Testis (tissue), 2 donors: ENCODE results near the gene AGFG2.

ENCODE experiments used
- POLR2A ChIP-seq: fragments of 450-650 bp; IDR thresholded peaks from one replicate; pipeline ENCODE4 v1.6.1; 2017; ENCODE audit warnings: antibody characterized with exemption, mild to moderate bottlenecking, moderate library complexity
- TF ChIP-seq, protein P1 (sequence below), 3 experiments: fragments of 450-650 bp in 2 of 3; fragments of 200-600 bp in 1 of 3; sonication (generic) in 1 of 3; IDR thresholded peaks; one replicate each; pipeline ENCODE4 v1.5.1; 2016 to 2019; ENCODE audit warnings: antibody characterized with exemption in 3 of 3, mild to moderate bottlenecking in 2 of 3, moderate library complexity in 1 of 3

DNA sequence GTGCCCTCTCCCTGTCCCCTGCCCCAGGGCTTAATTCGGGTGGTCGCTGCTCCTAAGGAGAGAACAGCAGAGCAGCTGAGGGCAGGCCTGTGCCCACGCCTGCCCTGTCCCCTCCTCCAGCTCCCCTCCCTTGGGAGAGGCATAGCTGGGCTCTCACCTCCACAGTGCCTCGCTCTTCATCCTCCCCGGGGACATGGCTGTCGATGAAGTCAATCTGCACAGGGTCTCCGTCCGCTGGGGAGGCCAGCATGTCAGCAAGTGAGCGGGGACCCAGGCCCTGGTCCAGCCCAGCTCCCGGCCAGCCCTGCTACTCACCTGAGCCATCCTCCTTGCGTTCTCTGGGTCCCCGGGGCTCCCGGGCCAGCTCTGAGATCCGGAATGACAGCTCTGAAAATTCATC, 38.5 kb downstream of the AGFG2 start:
- TF ChIP-seq, protein P1, sequence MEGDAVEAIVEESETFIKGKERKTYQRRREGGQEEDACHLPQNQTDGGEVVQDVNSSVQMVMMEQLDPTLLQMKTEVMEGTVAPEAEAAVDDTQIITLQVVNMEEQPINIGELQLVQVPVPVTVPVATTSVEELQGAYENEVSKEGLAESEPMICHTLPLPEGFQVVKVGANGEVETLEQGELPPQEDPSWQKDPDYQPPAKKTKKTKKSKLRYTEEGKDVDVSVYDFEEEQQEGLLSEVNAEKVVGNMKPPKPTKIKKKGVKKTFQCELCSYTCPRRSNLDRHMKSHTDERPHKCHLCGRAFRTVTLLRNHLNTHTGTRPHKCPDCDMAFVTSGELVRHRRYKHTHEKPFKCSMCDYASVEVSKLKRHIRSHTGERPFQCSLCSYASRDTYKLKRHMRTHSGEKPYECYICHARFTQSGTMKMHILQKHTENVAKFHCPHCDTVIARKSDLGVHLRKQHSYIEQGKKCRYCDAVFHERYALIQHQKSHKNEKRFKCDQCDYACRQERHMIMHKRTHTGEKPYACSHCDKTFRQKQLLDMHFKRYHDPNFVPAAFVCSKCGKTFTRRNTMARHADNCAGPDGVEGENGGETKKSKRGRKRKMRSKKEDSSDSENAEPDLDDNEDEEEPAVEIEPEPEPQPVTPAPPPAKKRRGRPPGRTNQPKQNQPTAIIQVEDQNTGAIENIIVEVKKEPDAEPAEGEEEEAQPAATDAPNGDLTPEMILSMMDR (IDR thresholded peaks at IDR 0.05), result no peak
- TF ChIP-seq POLR2A, result no peak
